Activated gamma-delta T cell (primary cell): Measurements from ENCODE around the gene TBX4.

Experiments
- DNase-seq: peaks from one replicate; lab custom pipeline; 2025; lab: John Stamatoyannopoulos, UW

TBX4 gene

DNA sequence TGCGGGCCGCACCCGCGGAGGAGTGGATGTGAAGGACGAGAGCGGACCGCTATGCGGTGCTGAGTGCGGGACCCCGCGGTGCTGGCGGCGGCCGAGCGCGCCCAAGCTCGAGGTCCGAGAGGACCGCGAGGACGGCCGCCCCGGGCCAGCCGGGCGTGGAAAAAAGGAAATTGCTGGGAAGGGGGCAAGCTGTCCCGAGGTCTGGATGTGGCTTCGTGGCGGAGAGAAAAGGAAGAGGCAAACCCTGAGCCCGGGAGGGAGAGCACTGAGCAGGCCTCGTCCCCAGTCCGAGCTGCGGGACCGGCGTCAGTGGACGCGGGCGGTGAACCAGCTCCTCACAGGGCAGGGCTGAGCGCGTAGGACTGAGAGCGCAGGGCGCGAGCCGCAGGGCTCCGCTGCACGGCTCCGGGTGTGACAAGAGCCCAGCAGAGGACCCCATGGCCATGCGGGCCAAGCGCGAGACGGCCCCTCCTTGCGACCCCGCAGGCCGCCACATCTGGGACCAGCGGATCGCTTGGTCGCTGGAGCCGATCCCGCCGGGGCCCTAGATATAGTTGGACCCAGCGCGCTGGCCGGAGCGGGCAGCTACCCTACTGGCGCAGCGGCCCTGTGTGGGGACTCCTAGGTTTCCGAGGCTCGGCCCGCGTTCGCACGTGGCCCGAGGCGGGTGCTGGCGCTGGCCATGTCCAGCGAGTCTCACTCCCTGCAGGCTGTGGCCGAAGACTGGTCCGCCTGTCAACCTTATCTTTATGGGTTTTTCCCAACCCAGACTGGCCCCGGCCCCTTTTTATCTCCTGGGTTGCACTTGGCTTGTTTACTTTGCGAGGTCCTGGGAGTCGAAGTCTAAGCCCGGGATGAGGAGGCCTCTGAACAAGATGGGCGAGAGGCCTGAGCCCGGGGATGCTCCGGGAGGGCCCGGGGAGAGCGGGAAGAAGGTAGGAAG is 2.4 kb downstream of the TBX4 start:
- DNase-seq: no peak

- no peak for DNase-seq
These were observed 3.3 kb downstream of the TBX4 start for GRCh38 chr17:61455324-61456060.

DNA sequence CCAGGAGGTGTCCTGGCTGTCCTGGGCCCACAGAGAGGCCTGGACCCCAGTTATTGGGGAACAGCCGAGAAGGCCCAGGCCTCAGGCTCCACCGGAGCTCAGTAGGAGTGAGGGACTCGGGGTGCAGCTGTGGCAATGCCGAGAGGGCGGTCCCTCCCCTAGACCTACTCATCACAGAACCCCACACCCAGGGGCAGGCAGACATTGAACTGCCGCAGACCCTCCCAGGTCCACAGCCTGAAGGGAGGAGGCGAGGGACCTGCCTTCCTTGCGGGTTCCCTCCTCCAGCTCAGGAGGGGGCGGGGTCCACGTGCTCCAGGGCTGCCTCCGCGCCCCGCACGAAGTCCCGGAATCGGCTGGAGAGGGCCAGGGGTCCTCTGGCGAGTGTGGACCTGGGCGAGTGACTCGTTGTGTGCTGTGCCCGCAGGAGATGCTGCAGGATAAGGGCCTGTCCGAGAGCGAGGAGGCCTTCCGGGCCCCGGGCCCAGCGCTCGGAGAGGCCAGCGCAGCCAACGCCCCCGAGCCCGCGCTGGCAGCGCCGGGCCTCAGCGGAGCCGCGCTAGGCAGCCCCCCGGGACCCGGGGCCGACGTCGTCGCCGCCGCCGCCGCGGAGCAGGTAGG is 3.9 kb downstream of the TBX4 start:
- DNase-seq: no peak

GRCh38 chr17:61456688-61457225 is 4.5 kb downstream of the TBX4 start:
- no peak for DNase-seq

DNA sequence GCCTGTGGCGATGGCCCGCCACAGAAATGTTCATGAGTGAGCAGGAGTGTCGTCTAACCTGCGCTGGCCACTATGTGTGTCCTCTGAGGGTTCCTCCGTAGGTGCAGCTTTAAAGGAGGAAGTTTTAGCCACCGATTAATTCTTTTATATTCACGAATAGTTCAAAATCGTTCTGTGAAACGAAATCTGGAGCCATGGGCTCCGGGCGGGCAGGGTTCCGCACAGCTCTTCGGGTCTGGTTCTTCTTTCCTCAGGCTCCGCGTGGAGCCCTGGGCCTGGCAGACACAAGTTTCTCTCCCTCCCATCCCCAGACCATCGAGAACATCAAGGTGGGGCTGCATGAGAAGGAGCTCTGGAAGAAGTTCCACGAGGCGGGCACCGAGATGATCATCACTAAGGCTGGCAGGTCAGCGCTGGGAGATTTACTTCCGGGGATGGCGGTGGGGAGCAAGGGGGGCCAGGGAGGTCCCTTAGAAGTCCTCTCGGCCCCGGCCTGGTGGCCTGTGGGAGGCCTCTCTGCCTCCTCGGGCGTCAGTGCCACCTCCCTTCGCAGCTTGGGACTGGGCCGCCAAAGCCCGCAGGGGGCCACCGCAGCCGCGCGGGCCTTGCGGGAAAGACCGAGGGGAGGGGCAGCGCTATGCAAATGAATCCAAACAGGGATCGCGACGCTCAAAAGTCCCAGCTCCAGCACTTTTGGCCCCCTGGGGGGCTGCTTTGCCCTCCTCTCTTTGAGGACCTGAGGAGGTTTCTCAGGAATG is 5.2 kb downstream of the TBX4 start:
- no peak for DNase-seq

GRCh38 chr17:61458000-61458399 is 5.8 kb downstream of the TBX4 start:
- DNase-seq: no peak

DNA sequence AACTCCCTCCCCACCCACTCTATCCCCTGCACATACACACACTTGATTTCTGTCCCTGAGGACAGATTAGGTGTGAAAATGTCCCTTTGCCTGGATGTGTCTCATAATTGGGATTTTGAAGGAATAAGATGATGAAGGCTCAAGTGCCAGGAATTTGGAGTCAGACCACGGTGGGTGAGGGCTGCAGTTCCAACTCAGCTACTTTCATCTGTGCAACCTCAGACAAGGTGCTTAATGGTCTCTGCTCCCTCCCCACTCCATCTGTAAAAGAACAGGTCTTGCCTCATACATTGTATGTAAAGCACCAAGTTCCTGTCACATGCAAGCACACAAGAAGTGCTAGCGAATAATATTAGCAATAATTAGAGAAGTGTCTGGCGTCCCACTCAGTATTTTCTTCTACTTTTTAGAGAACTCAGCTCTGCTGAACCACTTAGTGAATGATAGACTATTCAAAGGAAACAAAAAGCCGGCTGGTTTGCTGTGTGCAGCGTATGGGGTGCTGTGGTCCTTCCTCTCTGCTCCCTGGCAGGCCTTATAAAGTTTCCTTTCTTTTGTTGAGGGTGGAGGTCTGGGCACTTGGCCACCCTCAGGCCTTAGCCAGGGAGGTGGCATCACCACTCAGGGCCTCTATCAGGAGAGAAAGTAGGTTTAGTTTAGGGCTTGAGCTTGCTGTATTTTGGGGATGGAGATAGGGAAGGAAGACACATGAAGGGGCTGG is 6.4 kb downstream of the TBX4 start:
- DNase-seq: no peak

DNA sequence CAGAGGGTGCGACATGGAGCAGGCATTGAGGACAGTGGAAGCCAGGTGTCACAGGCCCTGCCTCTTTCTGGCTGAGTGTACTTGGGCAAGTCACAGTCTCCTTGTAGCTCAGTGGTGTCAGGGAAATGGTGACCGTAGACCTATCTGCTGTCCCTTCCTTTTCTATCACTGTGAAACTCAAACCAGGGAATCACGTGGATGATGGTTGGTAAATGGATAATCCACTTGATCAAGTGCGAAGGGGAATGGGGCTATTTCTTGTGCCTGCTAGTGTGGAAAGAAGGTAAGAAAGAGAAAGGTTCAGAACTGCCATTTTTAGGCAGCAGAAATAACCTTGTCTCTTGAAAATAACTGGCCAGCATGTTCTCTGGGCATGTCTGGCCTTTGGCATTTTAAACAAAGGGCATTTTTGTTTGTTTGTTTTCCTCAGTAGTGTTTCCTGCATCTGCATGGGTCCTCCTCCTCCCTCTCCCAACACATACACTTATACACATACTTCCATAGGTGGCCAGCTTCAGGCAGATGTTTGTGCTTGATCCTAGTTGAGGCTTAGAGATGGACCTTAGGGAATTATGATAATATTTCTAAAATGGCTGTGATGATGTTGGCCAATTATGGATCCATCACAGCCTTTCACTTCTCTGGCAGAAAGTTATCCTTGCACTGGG is 7.1 kb downstream of the TBX4 start:
- DNase-seq: no peak

DNA sequence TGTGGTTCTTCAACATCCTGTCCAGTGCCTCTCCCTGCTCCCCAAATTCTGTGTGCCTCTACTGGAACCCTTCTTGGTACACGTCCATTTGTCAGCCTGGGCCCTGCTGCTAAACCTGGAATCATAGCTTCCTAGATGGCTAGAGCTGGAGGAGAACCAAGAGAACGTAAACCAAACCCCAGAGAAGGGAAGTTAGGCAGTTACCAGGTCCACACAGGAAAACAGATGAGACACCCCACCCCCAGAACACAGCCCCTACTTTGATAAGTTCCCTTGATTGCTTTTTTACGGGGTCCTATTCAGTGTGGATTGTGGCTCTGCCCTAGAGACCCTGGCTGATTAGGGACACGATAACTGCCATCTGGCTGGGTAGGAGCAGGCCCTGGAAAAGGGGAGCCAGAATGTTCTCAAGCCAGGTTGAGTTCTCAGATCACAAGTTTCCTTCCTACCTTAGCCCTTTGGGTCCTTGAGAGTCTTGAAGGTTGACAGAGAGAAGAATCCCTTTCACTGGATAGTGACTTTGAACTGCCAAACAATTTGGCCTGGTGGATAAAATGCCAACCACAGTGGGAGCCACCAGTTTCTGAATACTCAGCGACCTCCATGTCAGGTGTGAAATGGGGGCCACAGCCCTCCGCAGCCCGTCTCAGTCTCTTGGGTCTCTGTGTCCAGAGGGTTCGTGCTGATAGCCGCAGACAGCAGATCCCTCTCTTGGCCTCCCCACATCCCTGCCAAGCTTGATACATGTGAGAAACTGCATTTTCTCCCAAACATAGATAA is 7.9 kb downstream of the TBX4 start:
- no peak for DNase-seq

DNA sequence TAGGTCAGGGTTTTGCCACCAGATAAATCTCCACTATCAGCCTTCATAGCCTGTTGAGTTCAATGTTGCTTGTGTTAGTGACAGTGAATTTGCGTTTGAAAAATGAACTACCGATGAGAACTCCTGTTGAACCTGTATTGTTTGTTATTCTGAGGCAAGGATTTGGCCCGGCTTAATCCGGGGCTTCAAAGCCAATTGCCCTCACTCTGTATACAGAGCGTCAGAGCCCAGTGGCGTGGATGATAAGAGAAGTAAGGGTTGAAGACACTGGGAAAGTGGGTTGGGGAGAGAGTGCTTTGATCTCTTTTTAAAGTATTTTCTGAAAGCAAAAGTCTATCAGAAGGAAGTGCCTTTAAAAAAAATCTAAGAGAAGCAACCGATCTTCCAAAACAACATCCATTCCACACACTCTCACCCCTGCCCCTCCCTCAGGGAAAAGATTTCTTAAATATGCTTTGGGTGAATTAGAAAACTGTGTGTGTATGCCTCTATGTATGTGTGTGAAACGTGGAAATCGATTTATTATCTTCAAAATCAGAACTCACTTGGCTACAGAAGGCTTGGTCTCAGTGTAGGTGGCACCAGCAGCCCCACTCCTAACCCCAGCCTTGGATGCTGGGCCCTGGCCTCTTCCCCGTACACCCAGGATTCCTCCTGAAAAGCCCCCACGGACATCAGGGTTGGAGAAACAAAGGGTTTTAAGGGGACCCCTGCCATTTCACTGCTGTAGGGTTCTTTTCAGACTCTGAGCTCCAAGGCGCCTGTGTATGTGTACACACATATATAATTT is 8.8 kb downstream of the TBX4 start:
- DNase-seq: no peak

GRCh38 chr17:61461586-61461966 is 9.4 kb downstream of the TBX4 start:
- no peak for DNase-seq

DNA sequence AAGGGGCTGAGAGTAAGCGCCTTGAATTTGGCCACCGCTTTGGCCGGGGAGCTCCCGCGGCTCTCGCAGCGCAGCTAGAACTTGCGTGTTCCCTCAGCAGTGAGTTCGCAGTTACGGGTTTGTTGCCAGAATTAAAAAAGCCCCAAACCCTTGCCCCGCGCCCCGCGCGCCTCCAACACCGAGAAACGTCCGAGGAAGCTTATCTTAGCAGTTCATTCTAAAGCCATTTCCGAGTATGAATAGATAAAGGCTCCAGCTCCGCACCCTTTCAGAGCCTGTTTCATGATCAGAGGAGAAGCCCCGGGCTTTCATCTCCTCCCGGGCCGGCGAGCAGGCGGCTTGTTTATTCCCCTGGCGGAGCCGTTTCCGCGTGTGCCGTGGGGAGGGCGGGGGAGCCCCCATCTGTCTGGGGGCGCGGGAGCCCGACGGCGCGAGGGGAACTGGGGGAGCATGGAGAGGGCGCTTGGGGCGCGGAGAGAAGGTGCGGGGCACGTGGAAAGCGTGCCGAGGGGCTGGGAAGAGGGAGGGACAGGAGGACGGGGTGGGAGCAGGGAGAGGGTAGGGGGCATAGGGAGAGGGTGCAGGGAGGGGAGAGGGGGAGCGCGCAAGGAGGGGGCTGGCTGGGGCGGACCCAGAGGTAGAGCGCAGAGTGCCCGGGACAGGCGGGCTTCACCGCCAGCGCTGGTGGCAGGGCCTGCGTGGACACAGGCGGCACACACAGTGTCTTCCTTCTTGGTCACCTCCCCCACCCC is 9.9 kb downstream of the TBX4 start:
- DNase-seq: no peak

GRCh38 chr17:61462719-61463315 is 10.6 kb downstream of the TBX4 start:
- no peak for DNase-seq

DNA sequence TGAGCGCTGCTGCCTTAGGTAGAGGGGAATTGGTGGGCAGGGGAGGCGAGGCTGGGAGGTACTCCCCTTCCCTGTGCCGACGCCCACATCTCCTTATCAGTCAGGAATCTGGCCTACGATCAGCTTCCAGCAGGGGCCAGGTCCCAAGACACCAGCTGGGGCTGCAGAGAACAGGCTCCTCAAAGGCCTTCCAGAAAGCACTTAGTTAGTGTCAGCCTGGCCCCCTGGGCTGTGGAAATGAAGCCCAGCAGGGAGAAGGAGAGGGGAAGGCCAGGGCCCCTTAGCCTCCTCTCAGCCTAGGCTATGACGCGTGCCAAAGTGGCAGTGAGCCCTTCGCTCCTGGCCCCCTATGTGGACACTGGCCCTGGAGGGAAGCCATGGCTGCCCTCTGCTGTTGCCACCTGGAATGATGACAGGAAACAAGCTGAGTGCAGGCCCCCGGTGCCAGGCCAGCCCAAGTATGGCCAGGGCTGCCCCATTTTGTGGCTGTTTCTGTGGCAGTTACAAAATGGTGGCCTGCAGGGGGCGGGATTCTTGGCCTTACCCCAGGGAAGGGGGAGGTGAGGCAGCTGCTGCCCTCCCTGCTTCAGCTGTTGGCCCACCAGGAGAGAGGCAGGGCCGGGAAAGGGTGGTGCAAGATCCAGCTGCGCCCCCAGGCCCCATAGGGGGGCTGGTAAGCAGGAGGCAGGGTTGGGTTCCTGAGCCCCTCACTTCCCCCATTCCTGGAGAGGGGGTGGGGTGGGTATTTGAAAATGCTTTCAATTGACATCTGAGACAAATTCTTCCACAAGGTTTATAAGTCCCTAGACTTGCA is 11.3 kb downstream of the TBX4 start:
- DNase-seq: no peak

DNA sequence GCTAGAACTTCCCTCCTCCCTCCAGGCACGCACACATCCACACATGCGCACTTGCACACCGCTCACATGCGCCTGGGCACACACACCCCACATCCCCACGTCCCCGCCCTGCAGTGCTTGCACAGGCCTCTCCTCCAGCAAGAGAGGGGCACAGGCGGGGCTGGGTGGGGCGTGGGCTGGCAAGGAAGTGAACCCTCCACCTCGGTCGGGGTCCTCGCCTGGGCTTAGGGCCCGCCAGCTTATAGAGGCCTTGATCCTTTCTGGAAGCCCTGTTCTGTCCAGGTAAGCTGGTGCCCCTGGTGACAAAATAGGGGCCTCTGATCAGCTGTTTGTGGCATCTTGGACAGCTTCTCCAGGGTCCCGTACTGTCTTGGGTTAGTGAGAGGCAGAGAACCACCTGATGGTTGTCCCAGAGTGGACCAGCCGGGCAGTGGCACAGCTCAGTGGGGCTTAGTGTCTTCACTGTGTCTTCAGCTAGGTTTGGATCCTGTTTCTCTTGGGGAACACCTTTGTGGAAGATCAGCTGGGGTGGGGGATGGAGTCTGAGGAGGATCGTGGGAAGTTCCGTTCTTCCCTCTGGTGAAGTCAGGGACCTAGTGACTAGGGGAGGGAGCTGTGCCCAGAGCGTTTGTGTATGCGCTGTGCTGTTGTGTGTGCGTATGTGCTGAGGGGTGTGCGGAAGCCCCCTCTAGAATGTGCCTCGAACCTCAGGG is 12.1 kb downstream of the TBX4 start:
- no peak for DNase-seq

DNA sequence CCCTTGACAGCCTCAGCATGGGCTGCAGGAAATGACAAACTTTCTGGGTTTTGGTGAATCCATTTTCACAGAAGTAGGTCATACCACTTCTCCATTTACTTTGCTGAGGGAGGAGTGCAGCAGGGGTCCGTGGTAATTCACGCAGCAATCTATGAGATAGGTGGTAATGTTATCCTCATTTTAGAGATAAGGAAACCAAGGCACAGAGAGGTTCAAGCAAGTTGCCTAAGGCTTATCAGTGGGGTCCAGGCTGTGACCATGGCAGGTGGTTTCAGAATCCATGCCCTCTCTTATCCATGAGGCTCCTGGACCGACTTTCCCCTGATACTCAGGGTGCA is 12.6 kb downstream of the TBX4 start:
- no peak for DNase-seq
